Kidney (tissue), 14 donors: ENCODE measurements around the gene GFRA1. TPM values are rescaled to one million over a fixed set of nuclear protein-coding genes. Genes with fewer than 3 reads are reported as not detected.

Experiments
- DNase-seq, 5 donors: peaks; one replicate each; pipeline ENCODE4 v3.0.0-alpha.2; 2013 to 2020
- FAIRE-seq: peaks from 2 replicates; lab custom pipeline; 2012; peaks lifted over from hg19 to GRCh38; lab: Jason Lieb, UNC
- H3K27ac ChIP-seq, 2 donors: one replicate each; pipeline ENCODE4 v1.7.0; 2013; ENCODE audit warnings: low read depth in 2 of 2, low read length in 2 of 2, inconsistent platforms in 1 of 2
- H3K27me3 ChIP-seq: one replicate; pipeline ENCODE4 v1.7.1; 2013; ENCODE audit warnings: low read length, inconsistent platforms; ENCODE audit not compliant: control insufficient read depth, insufficient read depth
- H3K36me3 ChIP-seq, 3 donors: one replicate each; pipeline versions ENCODE4 v1.7.0 to v1.7.1; 2013; ENCODE audit warnings: low read length in 3 of 3, control low read depth in 1 of 3, inconsistent platforms in 1 of 3; ENCODE audit not compliant: insufficient read depth in 3 of 3, control insufficient read depth in 2 of 3
- H3K4me1 ChIP-seq, 3 donors: one replicate each; pipeline versions ENCODE4 v1.7.0 to v1.7.1; 2013; ENCODE audit warnings: low read length in 3 of 3, inconsistent platforms in 1 of 3, low read depth in 1 of 3; ENCODE audit not compliant: control insufficient read depth in 2 of 3, insufficient read depth in 2 of 3
- H3K4me3 ChIP-seq, 3 donors: one replicate each; pipeline versions ENCODE4 v1.7.0 to v1.8.1; 2013; ENCODE audit warnings: low read length in 3 of 3, control low read depth in 1 of 3, inconsistent platforms in 1 of 3
- H3K9ac ChIP-seq, 3 donors: one replicate each; pipeline versions ENCODE4 v1.7.0 to v1.7.1; 2013; ENCODE audit warnings: low read length in 3 of 3, control low read depth in 1 of 3, inconsistent platforms in 1 of 3
- H3K9me3 ChIP-seq, 3 donors: one replicate each; pipeline versions ENCODE4 v1.7.0 to v1.7.1; 2013; ENCODE audit warnings: low read length in 3 of 3, control low read depth in 1 of 3, inconsistent platforms in 1 of 3; ENCODE audit not compliant: control insufficient read depth in 2 of 3, insufficient read depth in 1 of 3
- intact Hi-C: fragments of 100-400 bp; cut with DNase I; formaldehyde crosslinking; loops from one replicate; pipeline ENCODE4 v1.11.1; 2022
- polyA plus RNA-seq: library from polyadenylated mRNA; stranded (reverse); fragments of 350-450 nt; fragmentation: Illumina TruSeq; extraction: RNeasy Lipid Tissue Mini Kit (QIAGEN cat#74804); gene quantifications from one replicate; pipeline ENCODE4 v1.2.3, GENCODE V29; 2014; ENCODE audit warnings: low read depth, low replicate concordance; ENCODE audit not compliant: insufficient read depth
- total RNA-seq: library from RNA; stranded (reverse); fragmentation: NEBNext Ultra II Directional; extraction: Animal tissue kit (Norgen Biotek cat#: 25700); gene quantifications from one replicate; pipeline ENCODE4 v1.2.1, GENCODE V29; 2021
- TF ChIP-seq, protein P1 (sequence below): IDR thresholded peaks from 3 replicates; pipeline ENCODE4 v1.5.1; 2012; ENCODE audit warnings: mild to moderate bottlenecking, moderate library complexity, borderline replicate concordance; ENCODE audit not compliant: insufficient read depth; ENCODE audit errors: extremely low read depth
- donor health status: control.
- donor health status: control.
- donor health status: control.
- donor health status: control.
- donor health status: control.
- donor health status: DM: yes; HTN: yes; CAD: no.
- donor health status: Normal renal cell carcinoma (clear cell type).

GFRA1 gene
- total and polyA plus RNA-seq, 2 donors from 2014 or later, result 3.0 to 22.3 TPM

DNA sequence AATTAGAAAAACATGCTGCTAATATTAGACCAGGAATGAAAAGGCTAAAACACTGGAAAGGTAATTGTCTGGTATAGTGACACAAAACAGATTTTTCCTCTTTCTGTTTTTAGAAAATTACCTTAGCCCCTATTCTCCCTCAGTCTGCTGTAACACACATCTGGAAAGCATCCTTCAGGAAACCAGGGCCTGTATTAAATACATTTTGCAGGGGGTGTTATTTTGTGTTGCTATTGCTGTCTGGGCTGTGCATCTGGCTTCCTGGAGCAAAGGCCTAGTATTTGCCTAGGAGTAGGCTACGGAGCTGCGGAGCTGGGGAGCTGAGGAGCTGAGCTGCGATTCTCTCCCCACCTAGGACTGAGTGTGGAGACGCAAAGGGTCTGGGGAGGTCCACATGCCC lies 169.3 kb downstream of the GFRA1 start:
- no peak overlapping the region for H3K4me3 ChIP-seq
- peaks cover 1 to 6% (median 3%) of the 10 kb centered on the region in 3 donors for H3K4me1 ChIP-seq
- H3K9ac ChIP-seq, result no peak overlapping the region
- DNase-seq, result no peak
- H3K36me3 ChIP-seq, result no peaks in the 10 kb centered on the region
- no peak overlapping the region for H3K27ac ChIP-seq
- FAIRE-seq, result no peak
- TF ChIP-seq, protein P1, sequence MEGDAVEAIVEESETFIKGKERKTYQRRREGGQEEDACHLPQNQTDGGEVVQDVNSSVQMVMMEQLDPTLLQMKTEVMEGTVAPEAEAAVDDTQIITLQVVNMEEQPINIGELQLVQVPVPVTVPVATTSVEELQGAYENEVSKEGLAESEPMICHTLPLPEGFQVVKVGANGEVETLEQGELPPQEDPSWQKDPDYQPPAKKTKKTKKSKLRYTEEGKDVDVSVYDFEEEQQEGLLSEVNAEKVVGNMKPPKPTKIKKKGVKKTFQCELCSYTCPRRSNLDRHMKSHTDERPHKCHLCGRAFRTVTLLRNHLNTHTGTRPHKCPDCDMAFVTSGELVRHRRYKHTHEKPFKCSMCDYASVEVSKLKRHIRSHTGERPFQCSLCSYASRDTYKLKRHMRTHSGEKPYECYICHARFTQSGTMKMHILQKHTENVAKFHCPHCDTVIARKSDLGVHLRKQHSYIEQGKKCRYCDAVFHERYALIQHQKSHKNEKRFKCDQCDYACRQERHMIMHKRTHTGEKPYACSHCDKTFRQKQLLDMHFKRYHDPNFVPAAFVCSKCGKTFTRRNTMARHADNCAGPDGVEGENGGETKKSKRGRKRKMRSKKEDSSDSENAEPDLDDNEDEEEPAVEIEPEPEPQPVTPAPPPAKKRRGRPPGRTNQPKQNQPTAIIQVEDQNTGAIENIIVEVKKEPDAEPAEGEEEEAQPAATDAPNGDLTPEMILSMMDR, result no peak
- no peaks in the 10 kb centered on the region for H3K27me3 ChIP-seq
- H3K9me3 ChIP-seq, result no peaks in the 10 kb centered on the region
- intact Hi-C loops, result no loop called here

DNA sequence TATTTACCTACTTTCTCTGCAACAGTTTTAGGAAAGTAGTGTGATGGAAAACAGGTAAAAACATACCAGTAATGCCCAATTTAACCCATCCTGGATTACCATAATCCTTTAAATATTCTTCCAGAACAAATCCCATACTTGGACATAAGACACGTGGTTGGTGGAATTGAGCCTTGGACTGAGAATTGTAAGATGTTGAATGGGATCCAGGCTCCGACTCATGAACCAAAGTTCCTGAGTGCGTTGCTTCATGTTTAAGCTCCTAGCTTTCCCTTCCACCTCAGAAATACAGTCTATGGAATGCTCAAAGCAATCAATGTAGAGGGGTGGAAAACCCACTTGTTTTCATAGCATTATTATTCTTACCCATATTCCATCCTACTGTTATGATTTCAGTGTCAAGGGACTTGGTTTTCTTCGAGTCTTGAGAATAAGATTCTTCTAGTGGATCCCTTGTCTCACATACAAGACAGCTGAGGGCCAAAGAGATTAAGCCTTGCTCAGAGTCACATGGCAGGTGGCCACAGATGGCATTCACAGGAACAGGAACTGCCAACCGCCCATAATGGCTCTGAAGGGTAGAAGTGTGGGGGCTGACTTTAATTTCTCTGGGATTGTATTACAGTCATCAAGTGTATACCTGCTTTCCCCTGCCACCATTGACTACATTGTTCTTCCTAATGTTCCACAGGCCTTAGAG lies 171.2 kb downstream of the GFRA1 start:
- H3K36me3 ChIP-seq, result no peaks in the 10 kb centered on the region
- H3K9ac ChIP-seq, result no peak overlapping the region
- DNase-seq, result no peak
- no peaks in the 10 kb centered on the region for H3K27me3 ChIP-seq
- no peaks in the 10 kb centered on the region for H3K9me3 ChIP-seq
- TF ChIP-seq, protein P1, result no peak
- no peak for FAIRE-seq
- peaks cover 4 to 6% (median 6%) of the 10 kb centered on the region in 3 donors for H3K4me1 ChIP-seq
- intact Hi-C loops, result no loop called here
- H3K27ac ChIP-seq, result no peak overlapping the region
- no peak overlapping the region for H3K4me3 ChIP-seq

DNA sequence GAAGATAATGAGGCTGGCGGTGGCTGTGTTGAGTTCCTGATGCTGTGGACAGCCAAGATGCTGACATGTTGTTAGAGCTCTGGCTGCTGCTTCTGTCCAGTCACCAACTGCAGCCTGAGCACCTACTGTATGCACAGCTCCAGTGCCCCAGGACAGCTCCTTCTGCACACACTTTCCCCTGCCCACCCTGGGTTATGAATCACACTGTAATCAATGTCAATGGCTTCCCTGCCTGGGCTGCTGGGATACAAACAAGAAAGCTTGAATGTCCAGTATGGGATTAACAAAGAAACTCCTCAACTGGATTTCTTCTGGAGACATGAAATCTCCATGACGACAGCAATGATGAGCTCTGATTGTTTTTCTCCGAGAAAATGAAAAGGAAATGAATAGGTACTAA lies 172.0 kb downstream of the GFRA1 start:
- peaks cover 4 to 6% (median 6%) of the 10 kb centered on the region in 3 donors for H3K4me1 ChIP-seq
- H3K4me3 ChIP-seq, result no peak overlapping the region
- H3K9me3 ChIP-seq, result no peaks in the 10 kb centered on the region
- no peaks in the 10 kb centered on the region for H3K36me3 ChIP-seq
- TF ChIP-seq, protein P1, result no peak
- intact Hi-C loops, result no loop called here
- no peak for FAIRE-seq
- H3K9ac ChIP-seq, result no peak overlapping the region
- DNase-seq, result no peak
- no peak overlapping the region for H3K27ac ChIP-seq
- no peaks in the 10 kb centered on the region for H3K27me3 ChIP-seq
